IMR-90 (cell line): Measurements from ENCODE around the gene PLXNA4. TPM values are rescaled to one million over a fixed set of nuclear protein-coding genes. Genes with fewer than 3 reads are reported as not detected.

Source experiments
- ATAC-seq: fragments of 200-7000 bp; cut with Tn5 transposase; 2 replicates; pipeline ENCODE4 v1.9.1; 2020; ENCODE audit warnings: low read depth, mild to moderate bottlenecking, moderate library complexity
- BruUV-seq: library from RNA; stranded (reverse); fragments of 400-500 nt; replicated peaks from 2 replicates; lab custom pipeline; 2021; lab: Mats Ljungman, UMichigan
- CTCF ChIA-PET: fragments of 300-600 bp; formaldehyde crosslinking; extraction: SDS; loops from one replicate; lab custom pipeline; 2021; ENCODE audit warnings: antibody characterized with exemption; lab: Yijun Ruan, JAX
- POLR2A ChIA-PET: fragments of 300-600 bp; sonication (Branson Sonifier 250); formaldehyde crosslinking; loops from one replicate; lab custom pipeline; 2022; ENCODE audit warnings: antibody characterized with exemption; ENCODE audit not compliant: unreplicated experiment; lab: Charles Lee
- DNase-seq: peaks from one replicate; pipeline ENCODE4 v3.0.0; 2013
- H2AFZ ChIP-seq: replicated peaks from 2 replicates; pipeline ENCODE3; 2013; ENCODE audit warnings: low read length, mild to moderate bottlenecking; ENCODE audit not compliant: poor library complexity
- H2AK5ac ChIP-seq: 2 replicates; pipeline ENCODE4 v1.6.1; 2013; ENCODE audit warnings: low read depth, low read length, inconsistent platforms
- H2AK9ac ChIP-seq: replicated peaks from 2 replicates; pipeline ENCODE3; 2013; ENCODE audit warnings: mild to moderate bottlenecking, low read depth, low read length, moderate library complexity; ENCODE audit not compliant: poor library complexity
- H2BK120ac ChIP-seq: 2 replicates; pipeline ENCODE4 v1.6.1; 2013; ENCODE audit warnings: low read depth, low read length, inconsistent platforms
- H2BK15ac ChIP-seq: 3 replicates; pipeline ENCODE4 v1.6.1; 2013; ENCODE audit warnings: low read depth, low read length, inconsistent platforms
- H2BK20ac ChIP-seq: 2 replicates; pipeline ENCODE4 v1.6.1; 2013; ENCODE audit warnings: low read depth, mild to moderate bottlenecking, inconsistent platforms, low read length, moderate library complexity
- H2BK5ac ChIP-seq: 2 replicates; pipeline ENCODE4 v1.6.1; 2013; ENCODE audit warnings: mild to moderate bottlenecking, low read depth, low read length, inconsistent platforms; ENCODE audit not compliant: poor library complexity, severe bottlenecking
- H3K14ac ChIP-seq: replicated peaks from 2 replicates; pipeline ENCODE4 v1.6.1; 2013; ENCODE audit warnings: low read depth, low read length, inconsistent platforms
- H3K18ac ChIP-seq: 2 replicates; pipeline ENCODE4 v1.6.1; 2013; ENCODE audit warnings: low read depth, low read length, control low read depth
- H3K23ac ChIP-seq: 2 replicates; pipeline ENCODE4 v1.6.1; 2013; ENCODE audit warnings: low read depth, low read length, inconsistent platforms
- H3K27ac ChIP-seq: 2 replicates; pipeline ENCODE4 v1.5.1; 2013; ENCODE audit warnings: mild to moderate bottlenecking, control low read depth, low read length; ENCODE audit not compliant: insufficient read depth
- H3K27me3 ChIP-seq: 2 replicates; pipeline ENCODE4 v1.6.1; 2013; ENCODE audit warnings: low read length; ENCODE audit not compliant: control insufficient read depth, insufficient read depth
- H3K36me3 ChIP-seq: 2 replicates; pipeline ENCODE4 v1.6.1; 2013; ENCODE audit warnings: low read length, mixed read lengths; ENCODE audit not compliant: control insufficient read depth, insufficient read depth
- H3K4ac ChIP-seq: 2 replicates; pipeline ENCODE4 v1.6.1; 2013; ENCODE audit warnings: low read depth, low read length, inconsistent platforms
- H3K4me1 ChIP-seq: 2 replicates; pipeline ENCODE4 v1.6.1; 2013; ENCODE audit warnings: low read length, mixed read lengths; ENCODE audit not compliant: control insufficient read depth, insufficient read depth
- H3K4me2 ChIP-seq: 2 replicates; pipeline ENCODE4 v1.6.1; 2013; ENCODE audit warnings: low read depth, mild to moderate bottlenecking, control low read depth, low read length, moderate library complexity
- H3K4me3 ChIP-seq: 2 replicates; pipeline ENCODE4 v1.5.1; 2013; ENCODE audit warnings: low read depth, mild to moderate bottlenecking, control low read depth, low read length, moderate library complexity; ENCODE audit not compliant: insufficient read depth
- H3K56ac ChIP-seq: 2 replicates; pipeline ENCODE4 v1.6.1; 2013; ENCODE audit warnings: low read length, inconsistent platforms; ENCODE audit not compliant: insufficient read depth; ENCODE audit errors: extremely low read depth
- H3K79me1 ChIP-seq, 2 experiments: 2 replicates each; pipeline ENCODE4 v1.6.1; 2013; ENCODE audit warnings: low read length in 2 of 2, inconsistent platforms in 1 of 2, low read depth in 1 of 2
- H3K9ac ChIP-seq: 2 replicates; pipeline ENCODE4 v1.6.1; 2013; ENCODE audit warnings: low read depth, low read length, control low read depth
- H3K9me1 ChIP-seq: 2 replicates; pipeline ENCODE4 v1.6.1; 2013; ENCODE audit warnings: low read length, inconsistent platforms; ENCODE audit not compliant: insufficient read depth
- H3K9me3 ChIP-seq: 2 replicates; pipeline ENCODE4 v1.6.1; 2013; ENCODE audit warnings: low read length; ENCODE audit not compliant: control insufficient read depth, insufficient read depth
- H4K20me1 ChIP-seq: 2 replicates; pipeline ENCODE4 v1.6.1; 2013; ENCODE audit warnings: low read length, inconsistent platforms; ENCODE audit not compliant: insufficient read depth
- H4K5ac ChIP-seq: 2 replicates; pipeline ENCODE4 v1.6.1; 2013; ENCODE audit warnings: mild to moderate bottlenecking, low read depth, low read length, control low read depth
- H4K8ac ChIP-seq, 2 experiments: 2 replicates each; pipeline ENCODE4 v1.6.1; 2013; ENCODE audit warnings: low read depth in 2 of 2, low read length in 2 of 2, control low read depth in 1 of 2, inconsistent platforms in 1 of 2
- H4K91ac ChIP-seq: 2 replicates; pipeline ENCODE4 v1.6.1; 2013; ENCODE audit warnings: low read depth, low read length, inconsistent platforms; ENCODE audit not compliant: insufficient read depth
- BHLHE40 ChIP-seq: fragments of 150-350 bp; IDR thresholded peaks from 2 replicates; pipeline ENCODE4 v1.6.1; 2016; ENCODE audit warnings: mild to moderate bottlenecking, low read depth, low read length
- CEBPB ChIP-seq: IDR thresholded peaks from 2 replicates; pipeline ENCODE4 v1.6.1; 2012; ENCODE audit warnings: low read depth, low read length, improper control_type of control experiment
- CHD1 ChIP-seq: IDR thresholded peaks from 2 replicates; pipeline ENCODE4 v1.6.1; 2012; ENCODE audit warnings: low read depth, low read length, improper control_type of control experiment
- FOS ChIP-seq: fragments of 150-350 bp; IDR thresholded peaks from 2 replicates; pipeline ENCODE4 v1.6.1; 2016; ENCODE audit warnings: low read depth, low read length
- MAFK ChIP-seq: IDR thresholded peaks from 2 replicates; pipeline ENCODE4 v1.6.1; 2012; ENCODE audit warnings: low read depth, low read length, improper control_type of control experiment
- MAZ ChIP-seq: IDR thresholded peaks from 2 replicates; pipeline ENCODE4 v1.6.1; 2012; ENCODE audit warnings: low read depth, mild to moderate bottlenecking, low read length, improper control_type of control experiment, moderate library complexity, borderline replicate concordance
- MXI1 ChIP-seq: IDR thresholded peaks from 2 replicates; pipeline ENCODE4 v1.6.1; 2012; ENCODE audit warnings: low read depth, mild to moderate bottlenecking, low read length, moderate library complexity, borderline replicate concordance
- NFE2L2 ChIP-seq: fragments of 150-350 bp; IDR thresholded peaks from 2 replicates; pipeline ENCODE4 v1.6.1; 2016; ENCODE audit warnings: low read depth, mild to moderate bottlenecking, low read length
- POLR2A ChIP-seq: IDR thresholded peaks from 2 replicates; pipeline ENCODE4 v1.6.1; 2012; ENCODE audit warnings: mild to moderate bottlenecking, low read depth, low read length
- RAD21 ChIP-seq: IDR thresholded peaks from 2 replicates; pipeline ENCODE4 v1.6.1; 2012; ENCODE audit warnings: low read length, improper control_type of control experiment
- RCOR1 ChIP-seq: IDR thresholded peaks from 2 replicates; pipeline ENCODE4 v1.6.1; 2012; ENCODE audit warnings: mild to moderate bottlenecking, low read length, improper control_type of control experiment; ENCODE audit not compliant: insufficient replicate concordance
- SMC3 ChIP-seq: fragments of 150-350 bp; IDR thresholded peaks from 2 replicates; pipeline ENCODE4 v1.6.1; 2016; ENCODE audit warnings: low read depth, mild to moderate bottlenecking, antibody characterized with exemption, low read length, moderate library complexity
- USF2 ChIP-seq: fragments of 150-350 bp; IDR thresholded peaks from 2 replicates; pipeline ENCODE4 v1.6.1; 2017; ENCODE audit warnings: mild to moderate bottlenecking, antibody characterized with exemption, low read length, low read depth
- WGBS, 2 experiments: methylation state at CpG; one replicate each; pipeline versions ENCODE4 v1.1.5 to v1.1.7; 2013; ENCODE audit warnings: missing lambda C conversion rate in 2 of 2; ENCODE audit not compliant: insufficient read length in 1 of 2; ENCODE audit errors: extremely low coverage in 2 of 2; 5-methylcytosine and 5-hydroxymethylcytosine counted together
- dilution Hi-C: fragments of 300-500 bp; cut with HindIII; formaldehyde crosslinking; loops from one replicate; pipeline ENCODE4 v1.14.3; 2018; ENCODE audit warnings: low sequenced_read_pairs; ENCODE audit not compliant: unreplicated experiment
- in situ Hi-C: fragments of 300-500 bp; cut with MboI; formaldehyde crosslinking; loops from 3 replicates; pipeline ENCODE4 v1.14.3; 2019; ENCODE audit warnings: low sequenced_read_pairs, inconsistent platforms, mixed read lengths
- intact Hi-C: fragments of 100-400 bp; cut with micrococcal nuclease; formaldehyde crosslinking; loops from 2 replicates; pipeline ENCODE4 v1.10.0; 2022
- polyA plus RNA-seq, 3 experiments: library from polyadenylated mRNA; depleted of rRNA; stranded (reverse); fragments of >200 nt; gene quantifications; 2 replicates each; pipeline ENCODE4 v1.2.3, GENCODE V29; 2012; ENCODE audit warnings: low replicate concordance in 1 of 3
- total RNA-seq: library from RNA; depleted of rRNA; stranded (reverse); fragments of >200 nt; gene quantifications from 2 replicates; pipeline ENCODE4 v1.2.3, GENCODE V29; 2012
- TF ChIP-seq, protein P1 (sequence below): conservative IDR thresholded peaks from 2 replicates; pipeline ENCODE4 v1.5.1; 2012; ENCODE audit warnings: mild to moderate bottlenecking, low read depth, low read length, improper control_type of control experiment
- TF ChIP-seq, protein P2 (sequence below): fragments of 150-350 bp; IDR thresholded peaks from 2 replicates; pipeline ENCODE4 v1.6.1; 2016; ENCODE audit warnings: low read depth, mild to moderate bottlenecking, low read length, moderate library complexity, borderline replicate concordance

The PLXNA4 gene
- total and polyA plus RNA-seq, 2 of the 4 experiments (the other 2 are of a cell fraction), result under 0.01 TPM

- H3K4me1 ChIP-seq, result no peaks in the 10 kb centered on the region
- H4K91ac ChIP-seq, result no peak overlapping the region
- TF ChIP-seq CEBPB, result no peak
- no peak for TF ChIP-seq RAD21
- TF ChIP-seq, protein P1, sequence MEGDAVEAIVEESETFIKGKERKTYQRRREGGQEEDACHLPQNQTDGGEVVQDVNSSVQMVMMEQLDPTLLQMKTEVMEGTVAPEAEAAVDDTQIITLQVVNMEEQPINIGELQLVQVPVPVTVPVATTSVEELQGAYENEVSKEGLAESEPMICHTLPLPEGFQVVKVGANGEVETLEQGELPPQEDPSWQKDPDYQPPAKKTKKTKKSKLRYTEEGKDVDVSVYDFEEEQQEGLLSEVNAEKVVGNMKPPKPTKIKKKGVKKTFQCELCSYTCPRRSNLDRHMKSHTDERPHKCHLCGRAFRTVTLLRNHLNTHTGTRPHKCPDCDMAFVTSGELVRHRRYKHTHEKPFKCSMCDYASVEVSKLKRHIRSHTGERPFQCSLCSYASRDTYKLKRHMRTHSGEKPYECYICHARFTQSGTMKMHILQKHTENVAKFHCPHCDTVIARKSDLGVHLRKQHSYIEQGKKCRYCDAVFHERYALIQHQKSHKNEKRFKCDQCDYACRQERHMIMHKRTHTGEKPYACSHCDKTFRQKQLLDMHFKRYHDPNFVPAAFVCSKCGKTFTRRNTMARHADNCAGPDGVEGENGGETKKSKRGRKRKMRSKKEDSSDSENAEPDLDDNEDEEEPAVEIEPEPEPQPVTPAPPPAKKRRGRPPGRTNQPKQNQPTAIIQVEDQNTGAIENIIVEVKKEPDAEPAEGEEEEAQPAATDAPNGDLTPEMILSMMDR, result no peak
- no peak for TF ChIP-seq RCOR1
- TF ChIP-seq NFE2L2, result no peak
- no peak for TF ChIP-seq MAFK
- TF ChIP-seq MXI1, result no peak
- TF ChIP-seq SMC3, result no peak
- no peak for TF ChIP-seq CHD1
- no peak for TF ChIP-seq POLR2A
- no peak for TF ChIP-seq BHLHE40
- TF ChIP-seq MAZ, result no peak
- no peak for TF ChIP-seq USF2
- TF ChIP-seq FOS, result no peak
- TF ChIP-seq, protein P2, sequence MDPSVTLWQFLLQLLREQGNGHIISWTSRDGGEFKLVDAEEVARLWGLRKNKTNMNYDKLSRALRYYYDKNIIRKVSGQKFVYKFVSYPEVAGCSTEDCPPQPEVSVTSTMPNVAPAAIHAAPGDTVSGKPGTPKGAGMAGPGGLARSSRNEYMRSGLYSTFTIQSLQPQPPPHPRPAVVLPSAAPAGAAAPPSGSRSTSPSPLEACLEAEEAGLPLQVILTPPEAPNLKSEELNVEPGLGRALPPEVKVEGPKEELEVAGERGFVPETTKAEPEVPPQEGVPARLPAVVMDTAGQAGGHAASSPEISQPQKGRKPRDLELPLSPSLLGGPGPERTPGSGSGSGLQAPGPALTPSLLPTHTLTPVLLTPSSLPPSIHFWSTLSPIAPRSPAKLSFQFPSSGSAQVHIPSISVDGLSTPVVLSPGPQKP, result no peak
- no peak overlapping the region for H3K23ac ChIP-seq
- H3K9ac ChIP-seq, result no peak overlapping the region
- H2BK15ac ChIP-seq, result no peak overlapping the region
- POLR2A ChIA-PET, result no interaction called here
- CTCF ChIA-PET, result no interaction called here
- H3K27ac ChIP-seq, result no peak overlapping the region
- no peak overlapping the region for H3K4me3 ChIP-seq
- no CpG with 5 or more reads among the region's 12 CpGs for WGBS, 2 experiments
- no peak overlapping the region for H4K8ac ChIP-seq
- H2AFZ ChIP-seq, result no peak overlapping the region
- no peak overlapping the region for H2BK120ac ChIP-seq
- no peak overlapping the region for H3K56ac ChIP-seq
- H3K14ac ChIP-seq, result no peak overlapping the region
- H2BK20ac ChIP-seq, result no peak overlapping the region
- no TSS peak for BruUV-seq
- intact Hi-C loops, result no loop called here
- H3K27me3 ChIP-seq, result no peaks in the 10 kb centered on the region
- no peaks in the 10 kb centered on the region for H3K79me1 ChIP-seq
- ATAC-seq, result no peak
- H3K36me3 ChIP-seq, result no peaks in the 10 kb centered on the region
- no peaks in the 10 kb centered on the region for H4K20me1 ChIP-seq
- no peak overlapping the region for H4K5ac ChIP-seq
- in situ Hi-C loops, result no loop called here
- no peaks in the 10 kb centered on the region for H3K9me3 ChIP-seq
- H2BK5ac ChIP-seq, result no peak overlapping the region
- H3K9me1 ChIP-seq, result no peaks in the 10 kb centered on the region
- no peak for DNase-seq
- H2AK5ac ChIP-seq, result no peak overlapping the region
- no peak overlapping the region for H3K4ac ChIP-seq
- dilution Hi-C loops, result no loop called here
- H3K4me2 ChIP-seq, result no peak overlapping the region
- H3K18ac ChIP-seq, result no peak overlapping the region
- no peak overlapping the region for H2AK9ac ChIP-seq
Measured at GRCh38 chr7:132164558-132165125, 411.6 kb downstream of the PLXNA4 start.
